GM12878 (cell line): ENCODE data around the gene SMG6.

ENCODE experiments used
- SP1 ChIP-seq: IDR thresholded peaks from one replicate; pipeline ENCODE4 v1.6.1; 2011; ENCODE audit warnings: low read depth, low read length
- TF ChIP-seq, protein P1 (sequence below): IDR thresholded peaks from 2 replicates; pipeline ENCODE4 v1.6.1; 2012; ENCODE audit warnings: low read depth, low read length, improper control_type of control experiment
- TF ChIP-seq, protein P2 (sequence below): IDR thresholded peaks from 2 replicates; pipeline ENCODE4 v1.6.1; 2012; ENCODE audit warnings: low read depth, low read length, improper control_type of control experiment
- TF ChIP-seq, protein P3 (sequence below), 3 experiments: IDR thresholded peaks in 2 of 3; conservative IDR thresholded peaks in 1 of 3; 2 replicates each; pipeline ENCODE4 v1.5.1; 2011; ENCODE audit warnings: low read depth in 3 of 3, low read length in 3 of 3, mild to moderate bottlenecking in 3 of 3, control low read depth in 2 of 3, moderate library complexity in 2 of 3, inconsistent platforms in 1 of 3, mixed read lengths in 1 of 3; ENCODE audit not compliant: control insufficient read depth in 2 of 3, insufficient read depth in 1 of 3; ENCODE audit errors: extremely low read depth in 1 of 3

DNA sequence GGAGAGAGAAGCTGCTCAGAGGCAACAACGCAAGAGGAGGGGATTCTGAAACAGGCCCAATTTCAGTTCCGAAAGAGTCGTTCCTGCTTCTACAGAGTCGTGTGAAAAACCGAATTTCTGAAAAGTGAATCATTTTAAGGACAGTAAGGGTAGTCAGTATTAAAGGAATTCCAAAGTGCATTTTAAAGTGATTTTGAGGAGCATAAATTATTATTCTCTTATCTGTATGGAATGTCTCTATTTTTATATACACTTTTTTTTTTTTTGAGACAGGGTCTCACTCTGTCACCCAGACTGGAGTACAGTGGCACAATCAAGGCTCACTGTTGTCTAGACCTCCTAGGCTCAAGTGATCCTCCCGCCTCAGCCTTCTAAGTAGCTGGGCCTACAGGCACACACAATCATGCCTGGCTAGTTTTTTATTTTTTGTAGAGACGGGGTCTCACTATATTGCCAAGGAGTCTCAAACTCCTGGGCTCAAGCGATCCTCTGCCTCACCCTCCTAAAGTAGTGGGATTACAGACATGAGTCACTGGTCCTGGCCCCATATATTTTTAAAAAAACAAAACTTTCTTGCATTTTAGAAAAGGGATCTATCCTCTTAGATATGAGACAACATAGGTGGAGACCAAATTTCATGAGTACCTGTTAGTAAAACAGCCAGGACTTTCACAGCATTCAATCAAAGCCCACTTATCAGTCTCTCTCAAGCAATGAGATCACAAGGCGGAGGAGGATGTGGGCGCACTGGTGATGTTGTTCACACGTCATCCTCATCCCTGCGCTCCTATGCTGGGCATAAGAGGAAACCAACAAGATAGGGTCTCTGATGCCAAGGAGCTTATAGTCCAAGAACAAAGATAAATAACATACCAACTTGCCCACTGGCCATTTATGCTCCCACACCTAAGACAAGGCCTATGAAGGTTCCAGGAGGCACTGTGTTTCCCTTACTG, 53.2 kb downstream of the SMG6 start:
- TF ChIP-seq, protein P1, sequence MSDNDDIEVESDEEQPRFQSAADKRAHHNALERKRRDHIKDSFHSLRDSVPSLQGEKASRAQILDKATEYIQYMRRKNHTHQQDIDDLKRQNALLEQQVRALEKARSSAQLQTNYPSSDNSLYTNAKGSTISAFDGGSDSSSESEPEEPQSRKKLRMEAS, result no peak
- TF ChIP-seq, protein P2, sequence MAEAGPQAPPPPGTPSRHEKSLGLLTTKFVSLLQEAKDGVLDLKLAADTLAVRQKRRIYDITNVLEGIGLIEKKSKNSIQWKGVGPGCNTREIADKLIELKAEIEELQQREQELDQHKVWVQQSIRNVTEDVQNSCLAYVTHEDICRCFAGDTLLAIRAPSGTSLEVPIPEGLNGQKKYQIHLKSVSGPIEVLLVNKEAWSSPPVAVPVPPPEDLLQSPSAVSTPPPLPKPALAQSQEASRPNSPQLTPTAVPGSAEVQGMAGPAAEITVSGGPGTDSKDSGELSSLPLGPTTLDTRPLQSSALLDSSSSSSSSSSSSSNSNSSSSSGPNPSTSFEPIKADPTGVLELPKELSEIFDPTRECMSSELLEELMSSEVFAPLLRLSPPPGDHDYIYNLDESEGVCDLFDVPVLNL, result no peak
- TF ChIP-seq, protein P3, sequence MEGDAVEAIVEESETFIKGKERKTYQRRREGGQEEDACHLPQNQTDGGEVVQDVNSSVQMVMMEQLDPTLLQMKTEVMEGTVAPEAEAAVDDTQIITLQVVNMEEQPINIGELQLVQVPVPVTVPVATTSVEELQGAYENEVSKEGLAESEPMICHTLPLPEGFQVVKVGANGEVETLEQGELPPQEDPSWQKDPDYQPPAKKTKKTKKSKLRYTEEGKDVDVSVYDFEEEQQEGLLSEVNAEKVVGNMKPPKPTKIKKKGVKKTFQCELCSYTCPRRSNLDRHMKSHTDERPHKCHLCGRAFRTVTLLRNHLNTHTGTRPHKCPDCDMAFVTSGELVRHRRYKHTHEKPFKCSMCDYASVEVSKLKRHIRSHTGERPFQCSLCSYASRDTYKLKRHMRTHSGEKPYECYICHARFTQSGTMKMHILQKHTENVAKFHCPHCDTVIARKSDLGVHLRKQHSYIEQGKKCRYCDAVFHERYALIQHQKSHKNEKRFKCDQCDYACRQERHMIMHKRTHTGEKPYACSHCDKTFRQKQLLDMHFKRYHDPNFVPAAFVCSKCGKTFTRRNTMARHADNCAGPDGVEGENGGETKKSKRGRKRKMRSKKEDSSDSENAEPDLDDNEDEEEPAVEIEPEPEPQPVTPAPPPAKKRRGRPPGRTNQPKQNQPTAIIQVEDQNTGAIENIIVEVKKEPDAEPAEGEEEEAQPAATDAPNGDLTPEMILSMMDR (IDR thresholded peaks at IDR 0.05 in 2 of 3, conservative IDR thresholded peaks at IDR 0.05 in 1 of 3; ENCODE audit: control insufficient read depth in 2 of 3, extremely low read depth in 1 of 3, insufficient read depth in 1 of 3, low read depth in 3 of 3, low read length in 3 of 3), result no peak
- TF ChIP-seq SP1, result no peak
